ENCODE measurements around the gene SNX10. TPM values are rescaled to one million over a fixed set of nuclear protein-coding genes. Genes with fewer than 3 reads are reported as not detected.

Gene SNX10
- total RNA-seq, 2 donors from 2014 or later: 0.96 to 3.3 TPM

DNA sequence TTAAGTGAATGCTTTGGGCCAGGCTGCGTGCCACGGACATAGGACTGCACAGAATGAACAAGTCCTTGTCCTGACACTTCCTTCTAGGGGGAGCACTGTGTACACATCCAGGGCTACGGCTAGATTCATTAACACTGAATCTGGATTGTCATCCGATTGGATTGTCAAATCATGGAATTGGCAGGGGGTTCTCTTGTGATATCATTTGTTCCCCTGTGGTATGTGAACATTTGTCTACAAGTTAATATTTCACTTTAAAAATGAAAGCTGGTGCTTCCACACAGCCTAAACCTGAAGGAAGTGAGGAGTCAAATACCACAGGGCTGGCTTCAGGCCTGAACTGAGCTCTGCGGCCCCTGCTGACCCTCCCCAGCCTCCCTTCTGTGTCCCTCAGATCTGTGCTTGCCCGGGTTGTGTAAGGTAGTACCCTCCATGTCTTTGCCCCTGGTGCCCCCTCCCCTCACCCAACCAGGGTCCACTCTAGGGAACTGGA is 75.6 kb downstream of the SNX10 start:
- Histone ChIP-seq H3K36me3 (no peaks in the 10 kb centered on the region), H3K27me3 (peaks cover 0 to 7% of the 10 kb centered on the region in 2 donors), H3K4me3 (no peak overlapping the region), H3K9me3 (no peaks in the 10 kb centered on the region), H3K4me1 (no peaks in the 10 kb centered on the region), H3K27ac (no peak overlapping the region)
- no peak for DNase-seq (ENCODE audit: low spot score)
- TF ChIP-seq, protein P1, sequence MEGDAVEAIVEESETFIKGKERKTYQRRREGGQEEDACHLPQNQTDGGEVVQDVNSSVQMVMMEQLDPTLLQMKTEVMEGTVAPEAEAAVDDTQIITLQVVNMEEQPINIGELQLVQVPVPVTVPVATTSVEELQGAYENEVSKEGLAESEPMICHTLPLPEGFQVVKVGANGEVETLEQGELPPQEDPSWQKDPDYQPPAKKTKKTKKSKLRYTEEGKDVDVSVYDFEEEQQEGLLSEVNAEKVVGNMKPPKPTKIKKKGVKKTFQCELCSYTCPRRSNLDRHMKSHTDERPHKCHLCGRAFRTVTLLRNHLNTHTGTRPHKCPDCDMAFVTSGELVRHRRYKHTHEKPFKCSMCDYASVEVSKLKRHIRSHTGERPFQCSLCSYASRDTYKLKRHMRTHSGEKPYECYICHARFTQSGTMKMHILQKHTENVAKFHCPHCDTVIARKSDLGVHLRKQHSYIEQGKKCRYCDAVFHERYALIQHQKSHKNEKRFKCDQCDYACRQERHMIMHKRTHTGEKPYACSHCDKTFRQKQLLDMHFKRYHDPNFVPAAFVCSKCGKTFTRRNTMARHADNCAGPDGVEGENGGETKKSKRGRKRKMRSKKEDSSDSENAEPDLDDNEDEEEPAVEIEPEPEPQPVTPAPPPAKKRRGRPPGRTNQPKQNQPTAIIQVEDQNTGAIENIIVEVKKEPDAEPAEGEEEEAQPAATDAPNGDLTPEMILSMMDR (IDR thresholded peaks at IDR 0.05): no peak

DNA sequence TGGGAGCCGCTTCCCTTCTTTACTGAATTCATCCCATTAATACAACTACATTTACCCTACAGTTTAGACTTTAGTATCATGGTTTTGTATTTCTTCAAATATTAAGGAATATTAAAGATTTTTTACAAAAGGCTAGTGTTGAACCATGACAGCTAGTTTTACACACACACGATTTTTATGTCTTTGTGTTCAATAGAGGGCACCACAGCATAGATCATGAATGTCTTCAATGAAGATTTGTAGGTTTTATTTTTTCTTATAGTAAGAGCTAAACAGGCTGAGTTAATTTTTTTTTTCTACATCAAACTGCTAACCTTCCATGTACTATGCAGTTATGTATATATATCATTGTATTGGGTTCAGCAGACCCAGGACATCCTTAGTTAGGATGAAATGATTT is 76.9 kb downstream of the SNX10 start:
- H3K4me1 ChIP-seq: no peaks in the 10 kb centered on the region
- H3K9me3 ChIP-seq: no peaks in the 10 kb centered on the region
- no peak for DNase-seq (ENCODE audit: low spot score)
- no peaks in the 10 kb centered on the region for H3K36me3 ChIP-seq
- no peak overlapping the region for H3K4me3 ChIP-seq
- peaks cover 6 to 11% of the 10 kb centered on the region in 2 donors for H3K27me3 ChIP-seq
- TF ChIP-seq, protein P1 (IDR thresholded peaks at IDR 0.05): no peak
- no peak overlapping the region for H3K27ac ChIP-seq

DNA sequence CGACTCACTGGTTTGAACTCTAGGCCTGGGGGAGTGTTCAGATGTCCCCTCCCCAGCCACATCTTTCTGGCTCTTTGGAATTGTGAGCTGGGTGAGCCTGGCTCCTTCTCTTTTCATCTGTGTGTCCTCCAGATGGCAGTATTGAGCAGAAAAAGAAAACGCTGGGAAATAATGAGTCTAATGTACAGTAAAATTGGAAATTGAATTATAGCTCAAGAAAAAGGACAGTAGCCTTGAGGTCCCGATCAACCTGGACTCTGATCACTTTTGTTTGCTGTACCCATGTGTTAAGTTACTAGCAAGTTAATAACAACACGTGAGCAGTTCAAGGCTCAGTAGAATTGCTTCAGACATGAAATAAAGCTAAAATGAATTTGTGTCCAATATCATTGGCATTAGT is 77.9 kb downstream of the SNX10 start:
- TF ChIP-seq, protein P1 (IDR thresholded peaks at IDR 0.05): peak; percentile 64 to 81
- no peak overlapping the region for H3K4me3 ChIP-seq
- peaks cover 13 to 20% of the 10 kb centered on the region in 2 donors for H3K27me3 ChIP-seq
- H3K9me3 ChIP-seq: no peaks in the 10 kb centered on the region
- H3K4me1 ChIP-seq: no peaks in the 10 kb centered on the region
- DNase-seq (ENCODE audit: low spot score): no peak
- no peaks in the 10 kb centered on the region for H3K36me3 ChIP-seq
- H3K27ac ChIP-seq: no peak overlapping the region

DNA sequence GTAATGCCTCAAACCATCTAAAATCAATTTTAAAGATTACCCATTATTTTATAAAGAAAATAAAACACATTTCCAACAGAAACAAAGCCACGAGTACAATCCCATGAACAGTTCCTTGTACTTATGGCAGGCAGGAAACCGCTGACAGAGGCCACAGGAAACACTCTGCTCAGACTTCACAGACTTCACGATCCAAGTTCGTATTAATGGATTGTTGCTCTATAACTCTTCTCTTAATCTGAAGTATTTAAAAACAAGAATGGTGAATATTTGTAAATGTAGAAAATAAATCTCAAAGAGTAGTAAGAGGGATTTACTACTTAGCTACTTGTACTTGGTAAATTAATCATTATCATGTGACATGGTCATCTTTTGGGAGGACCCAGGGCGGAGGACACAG is 78.3 kb downstream of the SNX10 start:
- H3K36me3 ChIP-seq: no peaks in the 10 kb centered on the region
- no peak for DNase-seq (ENCODE audit: low spot score)
- H3K27ac ChIP-seq: no peak overlapping the region
- no peaks in the 10 kb centered on the region for H3K4me1 ChIP-seq
- no peaks in the 10 kb centered on the region for H3K9me3 ChIP-seq
- TF ChIP-seq, protein P1 (IDR thresholded peaks at IDR 0.05): no peak
- H3K27me3 ChIP-seq: peaks cover 13 to 22% of the 10 kb centered on the region in 2 donors
- no peak overlapping the region for H3K4me3 ChIP-seq

DNA sequence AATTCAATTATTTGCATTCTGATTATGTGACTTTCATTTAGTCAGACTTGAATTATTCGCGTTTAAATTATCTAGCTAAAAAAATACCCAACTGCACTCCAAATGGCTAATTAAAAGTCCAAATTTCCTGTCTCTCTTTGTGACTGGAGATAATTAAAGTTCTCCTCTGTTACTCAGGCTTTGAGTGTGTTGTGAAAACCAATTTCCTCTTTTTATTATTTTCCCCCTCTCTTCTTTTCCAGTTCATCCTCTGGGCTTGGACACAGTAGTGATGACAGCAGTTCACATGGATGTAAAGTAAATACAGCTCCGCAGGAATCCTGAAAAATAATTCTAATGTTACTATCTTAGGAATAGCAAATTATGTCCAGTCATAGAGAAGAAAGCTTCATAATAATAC is 80.6 kb downstream of the SNX10 start:
- Histone ChIP-seq H3K27me3 (peaks cover 22 to 42% of the 10 kb centered on the region in 2 donors), H3K36me3 (no peaks in the 10 kb centered on the region)

More for the DNA sequence above, 80.6 kb downstream of the SNX10 start:
- TF ChIP-seq, protein P1 (IDR thresholded peaks at IDR 0.05): no peak
- no peak for DNase-seq (ENCODE audit: low spot score)
- H3K4me3 ChIP-seq: no peak overlapping the region
- peaks cover 0 to 7% of the 10 kb centered on the region in 2 donors for H3K4me1 ChIP-seq
- no peaks in the 10 kb centered on the region for H3K9me3 ChIP-seq
- no peak overlapping the region for H3K27ac ChIP-seq

Data from right atrium auricular region (tissue), 2 donors.